ENCODE data around the gene RUSC1. TPM values are rescaled to one million over a fixed set of nuclear protein-coding genes. Genes with fewer than 3 reads are reported as not detected.

The RUSC1 gene
- total RNA-seq, 1 experiment from 2014 or later = 69.2 TPM

DNA sequence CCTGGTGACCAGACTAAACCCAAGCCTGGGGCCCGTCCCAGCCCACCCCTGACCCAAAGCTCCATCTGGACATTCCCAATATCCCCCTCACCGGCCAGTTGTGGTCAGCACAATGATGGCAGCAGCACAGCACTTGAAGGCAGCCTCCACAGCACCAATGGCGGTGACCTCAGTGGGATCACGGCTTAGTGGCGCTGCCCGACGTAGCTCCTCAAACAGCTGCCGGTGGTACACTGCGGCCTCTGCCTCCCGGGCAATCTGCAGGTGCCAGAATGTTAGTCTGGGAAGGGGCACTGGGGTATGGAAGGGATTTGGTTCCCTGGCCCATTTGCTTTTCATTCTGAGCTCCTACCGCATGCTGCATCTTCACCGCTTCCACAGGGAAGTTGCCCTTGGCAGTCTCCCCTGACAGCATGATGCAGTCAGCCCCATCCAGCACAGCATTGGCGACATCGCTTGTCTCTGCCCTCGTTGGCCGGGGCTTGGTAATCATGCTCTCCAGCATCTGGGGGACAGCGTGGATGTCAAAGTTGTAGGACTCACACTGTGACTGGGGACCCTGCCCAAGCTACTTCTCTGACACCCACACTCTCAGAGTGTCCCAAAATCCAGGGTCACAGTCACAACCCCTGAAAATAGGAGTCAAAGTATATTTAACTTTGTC, 27.5 kb upstream of the RUSC1 start:
- ChIA-PET RAD21 (ENCODE audit: low non-redundant PET in 1 of 2, low total read pairs in 2 of 2, uncharacterized antibody in 2 of 2, unreplicated experiment in 2 of 2) (no interaction called here), POLR2A (no interaction called here), CTCF (interaction anchor here (1.6 kb wide), 1 partner anchor 43 kb away, joined by 5 read pairs; no protein-coding TSS in a partner anchor)
- H3K27ac ChIP-seq (ENCODE audit: low read depth, low read length) = no peak overlapping the region
- no peaks in the 10 kb centered on the region for H3K9me2 ChIP-seq (ENCODE audit: insufficient read depth)
- no peak overlapping the region for H2AFZ ChIP-seq (ENCODE audit: low read depth, low read length, poor library complexity, severe bottlenecking)
- H3K4me2 ChIP-seq (ENCODE audit: low read length) = no peak overlapping the region
- H3K4me1 ChIP-seq (ENCODE audit: control insufficient read depth in 1 of 2, insufficient read depth in 2 of 2, low read length in 2 of 2) = no peaks in the 10 kb centered on the region
- H3K36me3 ChIP-seq (ENCODE audit: control insufficient read depth in 1 of 2, insufficient read depth in 2 of 2, low read length in 2 of 2) = no peaks in the 10 kb centered on the region
- no peaks in the 10 kb centered on the region for H3K27me3 ChIP-seq (ENCODE audit: insufficient read depth, low read length)
- ATAC-seq (no peak), DNase-seq (ENCODE audit: low read depth, low spot score) (no peak)
- H3K4me3 ChIP-seq (replicated peaks in 1 of 2; ENCODE audit: low read depth in 1 of 2, low read length in 2 of 2) = no peak overlapping the region
- H4K20me1 ChIP-seq (ENCODE audit: insufficient read depth) = no peaks in the 10 kb centered on the region
- no peak overlapping the region for H3K9ac ChIP-seq (ENCODE audit: low read length)
- no peaks in the 10 kb centered on the region for H3K79me2 ChIP-seq (ENCODE audit: insufficient read depth, low read length)
- intact Hi-C loops (cut with micrococcal nuclease) = no loop called here
- no TSS peak for BruUV-seq (replicated peaks)
- TF ChIP-seq SIN3A (IDR thresholded peaks at IDR 0.05; ENCODE audit: low read depth) (no peak), CBX3 (IDR thresholded peaks at IDR 0.05; ENCODE audit: low read depth) (no peak), SRF (IDR thresholded peaks at IDR 0.05; ENCODE audit: low read depth) (no peak), POLR2AphosphoS5 (IDR thresholded peaks at IDR 0.05; ENCODE audit: low read depth, low read length) (no peak), ELF1 (IDR thresholded peaks at IDR 0.05; ENCODE audit: borderline replicate concordance, low read depth) (no peak), EZH2phosphoT487 (IDR thresholded peaks at IDR 0.05; ENCODE audit: borderline replicate concordance) (no peak), JUND (IDR thresholded peaks at IDR 0.05) (no peak), YY1 (IDR thresholded peaks at IDR 0.05; ENCODE audit: extremely low read depth, insufficient replicate concordance, low read depth, low read length) (no peak), SP1 (IDR thresholded peaks at IDR 0.05; ENCODE audit: low read depth) (no peak), RAD21 (IDR thresholded peaks at IDR 0.05; ENCODE audit: low read depth) (no peak), EGR1 (IDR thresholded peaks at IDR 0.05; ENCODE audit: low read depth) (no peak)
- TF ChIP-seq, protein P1, sequence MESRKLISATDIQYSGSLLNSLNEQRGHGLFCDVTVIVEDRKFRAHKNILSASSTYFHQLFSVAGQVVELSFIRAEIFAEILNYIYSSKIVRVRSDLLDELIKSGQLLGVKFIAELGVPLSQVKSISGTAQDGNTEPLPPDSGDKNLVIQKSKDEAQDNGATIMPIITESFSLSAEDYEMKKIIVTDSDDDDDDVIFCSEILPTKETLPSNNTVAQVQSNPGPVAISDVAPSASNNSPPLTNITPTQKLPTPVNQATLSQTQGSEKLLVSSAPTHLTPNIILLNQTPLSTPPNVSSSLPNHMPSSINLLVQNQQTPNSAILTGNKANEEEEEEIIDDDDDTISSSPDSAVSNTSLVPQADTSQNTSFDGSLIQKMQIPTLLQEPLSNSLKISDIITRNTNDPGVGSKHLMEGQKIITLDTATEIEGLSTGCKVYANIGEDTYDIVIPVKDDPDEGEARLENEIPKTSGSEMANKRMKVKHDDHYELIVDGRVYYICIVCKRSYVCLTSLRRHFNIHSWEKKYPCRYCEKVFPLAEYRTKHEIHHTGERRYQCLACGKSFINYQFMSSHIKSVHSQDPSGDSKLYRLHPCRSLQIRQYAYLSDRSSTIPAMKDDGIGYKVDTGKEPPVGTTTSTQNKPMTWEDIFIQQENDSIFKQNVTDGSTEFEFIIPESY (IDR thresholded peaks at IDR 0.05; ENCODE audit: extremely low read depth, insufficient replicate concordance, low read length) = no peak
- H3K9me3 ChIP-seq (ENCODE audit: control insufficient read depth in 1 of 2, insufficient read depth in 1 of 2, low read depth in 1 of 2, low read length in 2 of 2) = no peaks in the 10 kb centered on the region

Data from HCT116 (cell line).